Myocyte (in vitro differentiated cells): ENCODE results near the gene TGFA. TPM values are rescaled to one million over a fixed set of nuclear protein-coding genes. Genes with fewer than 3 reads are reported as not detected.

ENCODE experiments used
- DNase-seq: peaks from one replicate; pipeline ENCODE4 v3.0.0-alpha.2; 2012; ENCODE audit warnings: low read depth
- total RNA-seq: library from RNA; depleted of rRNA; stranded (reverse); fragments of >200 nt; gene quantifications from 2 replicates; pipeline ENCODE4 v1.2.3, GENCODE V29; 2014

TGFA gene
- total RNA-seq, 1 donor from 2014 or later = 0.19 TPM

DNA sequence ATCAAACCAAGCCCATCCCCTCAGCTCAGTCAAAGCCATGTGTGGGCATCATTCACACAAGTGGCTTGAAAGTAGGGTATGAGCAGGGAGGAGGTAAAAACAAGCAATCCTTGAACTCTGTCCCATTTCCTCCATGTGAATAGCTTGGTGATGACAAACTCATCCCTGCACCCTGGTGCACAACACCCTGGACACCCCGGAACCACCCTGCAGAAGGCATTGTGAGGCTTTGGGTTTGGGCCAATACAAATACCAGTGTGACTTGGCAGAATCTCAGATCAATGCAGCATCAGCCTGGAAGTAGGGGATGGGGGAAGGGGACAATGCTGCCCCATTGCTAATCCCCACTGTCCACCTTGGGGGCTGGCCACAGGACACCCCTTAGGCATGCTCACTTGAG, 28.6 kb downstream of the TGFA start:
- no peak for DNase-seq

DNA sequence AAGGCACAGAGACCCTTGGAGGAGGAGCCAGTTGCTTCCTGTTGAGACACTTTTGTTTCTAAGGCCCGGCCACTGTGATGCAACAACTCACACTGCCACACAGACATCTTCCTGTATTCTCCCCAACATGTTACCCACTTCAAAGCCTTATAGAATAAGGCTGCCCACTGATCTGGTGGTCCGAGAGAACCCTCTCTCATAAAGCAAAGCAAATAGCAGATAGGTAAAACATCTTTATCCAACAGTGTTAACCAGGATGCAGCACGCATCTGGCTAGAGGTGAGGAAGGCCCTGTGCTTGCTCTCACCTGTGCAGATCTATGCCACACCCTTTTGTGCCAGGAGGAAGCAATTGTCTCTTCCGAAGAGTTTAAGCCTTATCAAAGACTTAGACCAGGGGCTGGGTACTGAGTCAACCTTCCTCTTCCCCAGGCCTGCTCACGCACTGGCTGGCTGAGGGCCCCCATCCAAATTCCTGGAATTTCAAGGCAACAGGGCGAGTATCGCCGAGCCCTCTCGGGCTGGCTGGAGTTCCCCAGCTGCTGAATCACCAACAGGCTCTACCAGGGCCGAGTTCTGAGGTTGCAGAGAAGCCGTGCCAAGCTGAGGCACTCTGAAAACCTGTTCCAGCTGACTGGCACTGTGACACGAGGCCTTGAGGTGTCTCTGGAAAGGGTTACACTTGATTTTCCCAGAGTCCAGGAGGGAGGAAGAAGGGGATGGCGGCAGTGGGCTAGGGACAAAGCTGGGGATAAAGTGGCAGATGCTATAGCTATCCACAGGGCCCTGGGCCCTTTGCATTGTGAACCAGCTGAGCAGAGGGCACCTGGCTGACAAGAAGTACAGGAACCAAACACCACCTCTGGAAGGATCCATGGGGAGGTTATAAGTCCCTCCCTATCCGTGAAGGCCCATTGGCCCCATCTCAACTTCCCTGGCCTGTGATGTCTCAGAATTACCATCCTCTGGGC, 29.3 kb downstream of the TGFA start:
- DNase-seq = peak; percentile 66

GRCh38 chr2:70523672-70523995, 30.0 kb downstream of the TGFA start:
- no peak for DNase-seq

- DNase-seq = no peak
These were observed 31.0 kb downstream of the TGFA start for GRCh38 chr2:70522627-70523026.

GRCh38 chr2:70520825-70521224, 32.8 kb downstream of the TGFA start:
- no peak for DNase-seq

- no peak for DNase-seq
These were observed 34.2 kb downstream of the TGFA start for GRCh38 chr2:70519453-70519852.

DNA sequence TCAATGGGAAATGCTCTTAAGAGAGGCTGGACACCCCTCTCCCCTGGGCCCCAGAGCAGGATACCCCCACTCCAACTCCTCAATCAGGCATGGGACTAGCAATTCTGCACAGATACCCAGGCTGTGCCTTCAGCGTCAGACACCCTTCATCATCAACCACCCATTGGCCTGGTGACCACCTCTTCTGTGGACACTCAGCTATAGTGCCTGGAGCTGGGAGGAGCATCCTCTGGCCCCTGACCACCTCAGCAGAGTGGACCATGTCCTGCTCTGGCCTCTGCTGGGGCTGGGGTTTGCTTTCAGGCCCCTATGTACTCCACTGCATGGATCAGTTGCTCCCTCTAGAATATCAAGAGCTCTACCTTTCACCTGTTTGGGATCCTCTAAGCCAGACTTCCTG, 35.1 kb downstream of the TGFA start:
- no peak for DNase-seq

DNA sequence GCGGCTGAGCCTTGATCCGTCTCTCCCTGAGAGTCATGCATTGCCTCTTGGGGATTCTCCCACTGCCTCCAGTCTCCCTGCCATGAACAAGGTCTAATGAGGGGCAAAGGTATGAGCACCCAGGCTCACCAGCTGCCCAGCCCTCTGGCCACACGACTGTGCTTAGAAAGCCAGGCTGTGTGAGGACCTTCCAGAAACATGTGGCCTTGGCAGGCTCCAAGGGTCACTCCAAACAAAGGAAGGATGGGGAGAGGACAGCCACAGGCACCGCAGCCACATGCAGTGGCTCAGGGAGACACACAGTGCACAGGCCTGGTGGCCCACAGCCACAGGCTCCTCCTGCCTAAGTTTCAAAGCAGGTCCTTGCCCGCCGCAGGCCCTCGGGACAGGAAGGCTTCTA, 35.8 kb downstream of the TGFA start:
- DNase-seq = peak; percentile 13

DNA sequence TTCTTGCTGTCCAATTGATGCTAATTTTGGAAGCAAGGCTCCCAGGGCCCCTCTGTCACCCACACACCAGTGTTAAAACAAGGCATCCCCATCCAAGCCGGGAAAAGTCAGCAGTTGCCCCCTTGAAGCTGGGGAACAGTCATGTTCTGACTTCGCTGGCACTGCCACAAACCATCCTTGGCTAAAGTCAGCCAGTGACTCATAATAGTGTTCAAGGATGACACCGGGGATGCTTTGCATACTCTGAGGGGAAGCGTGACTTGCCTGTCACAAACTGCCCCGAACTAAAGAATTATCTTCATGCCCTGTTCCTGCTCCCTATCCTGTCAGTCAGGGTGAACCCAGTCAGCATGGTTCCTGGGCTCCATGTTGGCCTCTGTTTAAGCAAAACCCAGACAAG, 37.0 kb downstream of the TGFA start:
- DNase-seq = peak; percentile 52

DNA sequence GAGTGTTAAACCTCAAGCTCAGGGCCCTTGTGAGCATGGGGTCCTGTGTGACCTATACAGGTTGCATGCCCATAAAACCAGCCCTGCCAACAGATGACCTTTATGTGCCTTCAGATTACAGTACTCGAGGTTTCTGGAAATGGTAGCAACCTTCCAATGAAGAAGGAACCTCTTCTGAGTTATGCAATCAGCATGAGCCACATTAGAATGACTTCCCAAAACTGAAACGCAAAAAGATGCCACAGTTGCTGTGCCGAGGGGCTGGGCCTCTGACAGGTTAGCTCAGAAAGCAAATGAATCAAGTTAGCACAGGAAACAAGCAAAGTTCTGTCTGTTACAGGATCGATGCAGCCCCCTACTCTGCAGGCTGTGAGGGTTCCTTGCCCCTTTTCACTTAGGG, 37.7 kb downstream of the TGFA start:
- no peak for DNase-seq

DNA sequence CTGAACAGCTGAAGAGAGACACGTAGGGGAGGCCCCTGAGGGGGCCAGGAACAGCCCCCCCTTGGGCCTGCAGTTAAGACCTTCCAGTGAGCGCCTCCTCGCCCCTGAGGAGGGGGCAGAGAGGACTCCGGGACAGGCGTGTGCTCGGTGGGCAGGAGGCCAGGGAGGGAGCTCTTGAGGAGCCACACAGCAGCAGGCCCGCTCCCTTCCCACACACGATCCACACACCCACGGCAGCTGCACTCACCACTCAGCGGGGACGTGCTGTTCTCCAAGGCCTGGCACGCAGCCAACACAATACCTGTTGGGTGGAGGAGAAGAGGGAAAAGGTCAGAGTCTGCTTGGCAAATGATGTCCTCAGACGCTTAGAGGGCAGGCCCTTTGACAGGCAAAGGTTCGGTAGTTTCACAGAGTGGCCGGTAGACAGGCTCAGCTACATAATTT, 39.0 kb downstream of the TGFA start:
- peak; percentile 9 for DNase-seq

- DNase-seq = no peak
These were observed 39.9 kb downstream of the TGFA start for GRCh38 chr2:70513738-70514137.

- no peak for DNase-seq
These were observed 41.5 kb downstream of the TGFA start for GRCh38 chr2:70511971-70512729.

GRCh38 chr2:70510313-70510712, 43.3 kb downstream of the TGFA start:
- no peak for DNase-seq

- DNase-seq = peak; percentile 5
These were observed 44.1 kb downstream of the TGFA start for GRCh38 chr2:70509565-70509964.

GRCh38 chr2:70508711-70509462, 44.7 kb downstream of the TGFA start:
- no peak for DNase-seq

GRCh38 chr2:70505613-70506391, 47.8 kb downstream of the TGFA start:
- DNase-seq = no peak

GRCh38 chr2:70504750-70505149, 48.9 kb downstream of the TGFA start:
- DNase-seq = no peak

GRCh38 chr2:70503896-70504295, 49.7 kb downstream of the TGFA start:
- DNase-seq = no peak

DNA sequence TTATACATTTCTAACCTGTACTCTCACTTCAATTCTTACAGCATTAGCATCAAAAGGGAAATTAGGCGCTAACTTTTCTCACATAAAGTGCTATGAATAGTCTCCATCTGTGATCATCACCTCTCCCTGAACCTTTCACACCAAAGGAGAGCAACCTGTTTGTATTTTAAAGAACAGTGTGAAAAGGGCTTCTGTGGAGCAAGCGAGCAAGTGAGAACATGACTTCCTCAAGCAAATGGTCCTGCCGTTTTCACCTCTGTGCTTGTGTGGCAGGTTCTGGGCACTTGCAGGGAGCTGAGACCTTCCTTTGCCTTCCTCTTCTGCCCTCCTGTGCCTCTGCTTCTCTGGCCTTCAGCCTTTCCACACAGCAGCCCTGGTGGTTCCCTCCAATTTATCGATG, 51.9 kb downstream of the TGFA start:
- DNase-seq = no peak

DNA sequence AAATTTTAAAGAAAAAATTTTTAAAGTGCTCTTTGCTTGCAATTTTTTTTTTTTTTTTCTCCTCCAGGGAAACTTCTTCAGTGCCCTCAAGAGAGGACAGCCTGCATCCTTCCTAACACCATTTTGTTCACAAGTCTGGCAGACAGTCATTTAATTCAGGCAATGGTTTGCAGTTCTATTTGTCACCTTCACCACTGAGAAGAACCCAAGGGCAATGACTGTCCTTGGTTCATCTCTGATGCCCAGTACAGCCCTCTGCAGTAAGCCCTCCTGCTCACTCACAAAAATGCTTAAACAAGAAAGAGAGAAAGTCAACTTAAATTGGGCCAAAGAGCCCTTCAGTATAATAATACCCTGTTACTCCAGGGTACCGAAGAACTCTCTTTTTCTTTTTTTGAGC, 52.4 kb downstream of the TGFA start:
- DNase-seq = no peak
